ENCODE data around the gene NANOS2.

GRCh38 chr19:45922281-45922680 lies 7.7 kb upstream of the NANOS2 start:
- TF ChIP-seq EP300 (IDR thresholded peaks at IDR 0.05) (no peak), POLR2A (IDR thresholded peaks at IDR 0.05) (no peak), CTCF (IDR thresholded peaks at IDR 0.05) (no peak)

Measured in stomach (tissue), 4 donors.